NCI-H345 treated with DMSO at 0.1 percent for 48 hours (cell line): ENCODE data around the gene PRRC2B.
A peak's percentile ranks its signal among the peaks of the same experiment; 100 is the strongest.

Experiments used
- DNase-seq: peaks from one replicate; lab custom pipeline; 2025; ENCODE audit not compliant: unreplicated experiment; lab: John Stamatoyannopoulos, UW

The PRRC2B gene

GRCh38 chr9:131484560-131485185 lies 90.8 kb downstream of the PRRC2B start:
- DNase-seq: no peak

- DNase-seq: no peak
These were observed 91.3 kb downstream of the PRRC2B start for GRCh38 chr9:131485206-131485605.

DNA sequence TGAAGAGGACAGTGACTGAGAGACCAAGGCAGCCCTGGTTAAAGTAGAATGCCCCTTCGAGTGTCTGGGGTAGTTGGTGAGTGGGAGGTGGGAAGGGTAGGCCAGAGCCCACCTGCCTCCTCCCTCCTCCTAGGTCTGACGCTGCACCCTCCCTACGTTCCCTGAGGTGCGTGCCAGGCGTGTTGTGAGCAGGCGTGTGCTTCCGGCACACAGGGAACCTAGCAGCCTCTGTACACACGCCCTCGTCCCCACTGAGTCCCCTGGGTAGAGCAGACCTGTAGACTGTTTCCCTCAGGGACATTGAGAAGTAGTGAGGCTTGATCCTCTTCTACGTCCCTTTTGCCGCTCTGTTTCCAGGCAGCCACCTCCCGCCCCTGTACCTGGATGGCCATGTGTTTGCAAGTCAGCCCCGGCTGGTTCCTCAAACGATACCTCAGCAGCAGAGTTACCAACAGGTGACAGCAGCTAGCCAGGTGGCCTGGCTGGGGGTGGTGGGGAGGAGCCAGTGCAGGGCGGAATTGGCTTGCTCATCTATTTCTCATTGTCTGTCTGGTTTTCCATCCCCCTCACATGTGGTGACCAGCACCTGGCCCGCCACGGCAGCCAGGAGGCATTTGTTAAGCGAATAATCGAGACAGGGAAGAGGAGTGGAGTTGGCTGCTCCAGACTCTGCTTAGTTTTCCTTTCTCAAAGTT lies 92.0 kb downstream of the PRRC2B start:
- DNase-seq: no peak

GRCh38 chr9:131487001-131487400 lies 93.1 kb downstream of the PRRC2B start:
- DNase-seq: no peak

DNA sequence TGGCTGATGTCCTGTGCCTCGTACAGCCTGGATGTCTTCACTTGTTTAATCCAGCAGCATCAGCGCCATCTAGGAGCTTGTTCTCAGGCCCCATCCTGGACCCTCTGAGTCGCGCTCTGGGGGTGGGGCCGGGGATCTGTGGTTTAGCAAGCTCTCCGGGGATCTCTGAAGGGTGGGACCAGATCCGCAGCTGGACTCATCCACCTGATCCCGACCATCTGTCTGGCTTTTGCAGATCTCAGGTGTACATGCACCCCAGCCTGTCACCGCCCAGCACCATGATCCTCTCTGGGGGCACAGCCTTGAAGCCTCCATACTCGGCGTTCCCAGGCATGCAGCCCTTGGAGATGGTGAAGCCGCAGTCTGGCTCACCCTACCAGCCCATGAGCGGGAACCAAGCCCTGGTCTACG lies 93.7 kb downstream of the PRRC2B start:
- no peak for DNase-seq

DNA sequence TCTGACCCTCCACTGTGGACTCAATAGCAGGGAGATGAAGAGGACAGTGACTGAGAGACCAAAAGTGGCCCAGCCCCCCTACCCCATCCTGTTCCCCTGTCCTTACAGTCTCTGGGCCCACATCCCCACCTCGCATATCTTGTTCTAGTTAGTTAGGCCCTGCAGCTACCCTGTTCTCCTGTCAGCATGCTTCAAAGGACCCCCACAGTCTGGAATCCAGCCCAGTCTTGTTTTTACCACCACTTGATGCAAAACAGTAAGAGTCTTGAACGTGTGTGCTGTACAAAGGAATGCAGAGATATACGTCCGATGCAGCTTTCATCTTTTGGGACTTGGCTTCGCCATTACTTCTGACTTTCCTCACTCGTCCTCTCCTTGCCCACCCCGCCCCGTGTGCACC lies 96.6 kb downstream of the PRRC2B start:
- DNase-seq: no peak

GRCh38 chr9:131491001-131491710 lies 97.3 kb downstream of the PRRC2B start:
- no peak for DNase-seq

GRCh38 chr9:131492070-131492469 lies 98.2 kb downstream of the PRRC2B start:
- DNase-seq: no peak

- DNase-seq: no peak
These were observed 100.5 kb downstream of the PRRC2B start for GRCh38 chr9:131494296-131494870.

- no peak for DNase-seq
These were observed 101.9 kb downstream of the PRRC2B start for GRCh38 chr9:131495785-131496184.

- no peak for DNase-seq
These were observed 103.0 kb downstream of the PRRC2B start for GRCh38 chr9:131496844-131497405.

- no peak for DNase-seq
These were observed 105.4 kb downstream of the PRRC2B start for GRCh38 chr9:131499254-131499767.

GRCh38 chr9:131500377-131500776 lies 106.5 kb downstream of the PRRC2B start:
- DNase-seq: no peak

- DNase-seq: no peak
These were observed 107.2 kb downstream of the PRRC2B start for GRCh38 chr9:131500939-131501541.

- DNase-seq: peak; percentile 96
These were observed 109.1 kb downstream of the PRRC2B start, which contains the start of gene POMT1 for GRCh38 chr9:131502781-131503625. Gene POMT1, plus strand, starts transcription at chr9:131502918. Its CDS starts 1,301 bp downstream, at chr9:131504219.

GRCh38 chr9:131503626-131504465 lies 110.0 kb downstream of the PRRC2B start:
- DNase-seq: no peak

DNA sequence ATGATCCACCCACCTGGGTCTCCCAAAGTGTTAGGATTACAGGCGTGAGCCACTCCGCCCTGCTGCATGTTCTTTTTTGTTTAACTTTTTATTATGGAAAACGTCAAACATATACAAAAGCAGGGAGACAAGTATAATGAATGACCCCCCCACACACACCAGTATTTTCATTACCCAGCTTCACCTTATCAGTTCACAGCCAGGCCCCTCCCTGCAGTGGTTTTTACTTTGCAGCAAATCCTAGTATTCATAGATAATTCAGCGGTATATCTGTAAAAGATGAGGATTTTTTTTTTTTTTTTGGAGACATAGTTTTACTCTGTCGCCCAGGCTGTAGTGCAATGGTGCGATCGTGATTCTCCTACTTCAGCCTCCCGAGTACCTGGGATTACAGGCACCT lies 111.1 kb downstream of the PRRC2B start:
- no peak for DNase-seq

DNA sequence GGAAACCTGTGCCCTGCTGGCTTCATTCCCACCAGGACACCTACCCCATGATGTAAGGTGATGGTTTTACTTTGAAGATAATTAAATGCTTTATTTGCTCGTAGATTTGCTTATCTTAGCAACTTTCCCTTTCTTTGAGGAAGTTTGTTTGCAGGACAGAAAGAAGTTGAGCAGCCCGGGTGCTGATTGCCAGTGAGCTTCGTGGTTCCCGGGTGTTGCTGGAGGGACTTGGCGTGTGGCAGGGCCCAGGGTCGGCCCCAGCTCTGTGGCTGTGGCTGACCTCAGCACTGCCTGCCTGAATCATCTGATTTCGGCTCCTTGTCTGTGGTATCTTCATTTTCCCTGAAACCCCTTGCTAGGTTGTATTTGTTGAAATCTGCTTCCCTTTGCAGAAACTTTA lies 117.5 kb downstream of the PRRC2B start:
- DNase-seq: no peak

DNA sequence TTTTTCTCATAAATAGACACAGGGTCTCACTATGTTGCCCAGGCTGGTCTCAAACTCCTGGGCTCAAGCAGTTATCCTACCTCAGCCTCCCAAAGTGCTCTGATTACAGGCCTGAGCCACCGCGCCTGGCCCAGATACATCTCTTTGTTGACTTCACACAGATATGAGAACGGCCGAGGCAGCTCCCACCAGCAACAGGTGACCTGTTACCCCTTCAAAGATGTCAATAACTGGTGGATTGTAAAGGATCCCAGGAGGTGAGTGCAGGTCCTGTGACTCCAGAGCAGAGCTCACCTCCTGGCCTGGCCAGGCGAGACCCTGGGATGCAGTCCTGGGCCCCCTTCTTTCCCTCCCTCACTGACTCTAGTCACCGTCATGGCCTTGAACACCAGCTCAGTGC lies 118.0 kb downstream of the PRRC2B start:
- no peak for DNase-seq
